ENCODE results near the gene FMNL3. TPM values are rescaled to one million over a fixed set of nuclear protein-coding genes. Genes with fewer than 3 reads are reported as not detected.
"Not testable (repeated sequence)": the region's sequence is repeated elsewhere in the genome, so short reads cannot be mapped to it uniquely, and the experiment has no call there.

The FMNL3 gene
- total RNA-seq, 1 donor from 2014 or later, result 30.4 TPM

DNA sequence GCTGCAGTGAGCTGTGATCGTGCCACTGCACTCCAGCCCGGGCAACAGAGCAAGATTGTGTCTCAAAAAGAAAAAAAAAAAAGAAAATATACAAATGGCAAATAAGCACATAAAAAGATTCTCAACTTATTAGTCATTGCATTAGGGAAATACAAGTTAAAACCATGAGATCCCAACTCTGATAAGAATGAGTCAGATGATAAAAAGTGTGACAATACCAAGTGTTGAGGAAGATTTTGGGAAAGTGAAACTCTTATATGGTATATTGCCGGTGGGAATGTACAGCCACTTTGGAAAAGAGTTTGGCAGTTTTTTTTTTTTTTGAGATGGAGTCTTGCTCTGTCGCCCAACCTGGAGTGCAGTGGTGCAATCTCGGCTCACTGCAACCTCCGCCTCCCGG lies 91.5 kb downstream of the FMNL3 start:
- Histone ChIP-seq H3K4me3 (no peak overlapping the region), H3K36me3 (no peaks in the 10 kb centered on the region), H3K27ac (no peak overlapping the region), H3K9me3 (no peaks in the 10 kb centered on the region), H3K4me1 (no peaks in the 10 kb centered on the region), H3K27me3 (no peaks in the 10 kb centered on the region)
- TF ChIP-seq, protein P1, sequence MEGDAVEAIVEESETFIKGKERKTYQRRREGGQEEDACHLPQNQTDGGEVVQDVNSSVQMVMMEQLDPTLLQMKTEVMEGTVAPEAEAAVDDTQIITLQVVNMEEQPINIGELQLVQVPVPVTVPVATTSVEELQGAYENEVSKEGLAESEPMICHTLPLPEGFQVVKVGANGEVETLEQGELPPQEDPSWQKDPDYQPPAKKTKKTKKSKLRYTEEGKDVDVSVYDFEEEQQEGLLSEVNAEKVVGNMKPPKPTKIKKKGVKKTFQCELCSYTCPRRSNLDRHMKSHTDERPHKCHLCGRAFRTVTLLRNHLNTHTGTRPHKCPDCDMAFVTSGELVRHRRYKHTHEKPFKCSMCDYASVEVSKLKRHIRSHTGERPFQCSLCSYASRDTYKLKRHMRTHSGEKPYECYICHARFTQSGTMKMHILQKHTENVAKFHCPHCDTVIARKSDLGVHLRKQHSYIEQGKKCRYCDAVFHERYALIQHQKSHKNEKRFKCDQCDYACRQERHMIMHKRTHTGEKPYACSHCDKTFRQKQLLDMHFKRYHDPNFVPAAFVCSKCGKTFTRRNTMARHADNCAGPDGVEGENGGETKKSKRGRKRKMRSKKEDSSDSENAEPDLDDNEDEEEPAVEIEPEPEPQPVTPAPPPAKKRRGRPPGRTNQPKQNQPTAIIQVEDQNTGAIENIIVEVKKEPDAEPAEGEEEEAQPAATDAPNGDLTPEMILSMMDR (IDR thresholded peaks at IDR 0.05), result no peak
- DNase-seq (ENCODE audit: low spot score in 2 of 2), result no peak
- intact Hi-C loops (cut with DNase I), result no loop called here

DNA sequence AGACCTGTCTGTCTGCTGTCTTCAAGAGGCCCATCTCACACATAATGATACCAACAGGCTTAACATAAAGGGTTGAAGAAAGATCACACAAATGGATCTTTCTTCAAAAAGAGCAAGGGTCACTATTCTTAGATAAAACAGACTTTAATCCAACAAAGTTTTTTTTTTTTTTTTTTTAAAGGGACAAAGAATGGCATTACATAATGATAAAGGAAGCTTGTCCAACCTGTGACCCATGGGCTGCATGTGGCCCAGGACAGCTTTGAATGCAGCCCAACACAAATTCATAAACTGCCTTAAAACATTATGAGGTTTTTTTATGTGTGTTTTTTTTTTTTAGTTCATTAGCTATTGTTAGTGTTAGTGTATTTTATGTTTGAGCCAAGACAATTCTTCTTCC lies 95.0 kb downstream of the FMNL3 start:
- TF ChIP-seq, protein P1 (IDR thresholded peaks at IDR 0.05), result no peak
- H3K4me1 ChIP-seq, result no peaks in the 10 kb centered on the region
- H3K27me3 ChIP-seq, result no peaks in the 10 kb centered on the region
- H3K36me3 ChIP-seq, result no peaks in the 10 kb centered on the region
- intact Hi-C loops (cut with DNase I), result no loop called here
- no peak overlapping the region for H3K27ac ChIP-seq
- H3K4me3 ChIP-seq, result no peak overlapping the region
- no peak for DNase-seq (ENCODE audit: low spot score in 2 of 2)
- H3K9me3 ChIP-seq, result peaks cover 0 to 4% of the 10 kb centered on the region in 2 donors

DNA sequence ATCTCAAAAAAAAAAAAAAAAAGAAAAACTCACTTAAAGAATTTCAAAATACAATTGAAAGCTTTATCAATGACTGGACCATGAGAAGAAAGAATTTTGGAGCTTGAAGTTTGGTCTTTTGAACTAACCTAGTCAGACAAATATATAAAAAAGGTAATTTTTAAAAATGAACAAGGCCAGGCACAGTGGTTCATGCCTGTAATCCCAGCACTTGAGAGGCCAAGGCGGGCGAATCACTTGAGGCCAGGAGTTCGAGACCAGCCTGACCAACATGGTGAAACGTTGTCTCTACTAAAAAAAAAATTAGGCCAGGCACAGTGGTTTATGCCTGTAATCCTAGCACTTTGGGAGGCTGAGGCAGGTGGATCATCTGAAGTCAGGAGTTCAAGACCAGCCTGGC lies 96.4 kb downstream of the FMNL3 start:
- H3K9me3 ChIP-seq; H3K27ac ChIP-seq; H3K27me3 ChIP-seq; H3K4me3 ChIP-seq; H3K36me3 ChIP-seq; intact Hi-C loops (cut with DNase I); H3K4me1 ChIP-seq; DNase-seq (ENCODE audit: low spot score in 2 of 2): not testable (repeated sequence)

DNA sequence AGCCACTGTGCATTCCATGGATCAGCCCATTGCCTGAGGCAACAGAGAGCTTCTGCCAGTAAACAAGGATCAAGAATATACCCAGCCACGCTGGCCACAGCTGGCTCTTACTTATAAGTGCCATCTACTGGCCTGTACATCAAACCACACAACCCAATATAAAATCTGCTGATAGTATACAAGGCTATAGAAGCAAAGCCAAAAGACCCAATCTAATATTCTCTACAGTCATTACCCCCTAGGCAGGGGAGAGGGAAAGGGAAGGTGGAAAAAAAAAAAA lies 97.4 kb downstream of the FMNL3 start:
- Histone ChIP-seq H3K9me3 (peaks cover 0 to 4% of the 10 kb centered on the region in 2 donors), H3K27me3 (no peaks in the 10 kb centered on the region), H3K4me3 (no peak overlapping the region), H3K4me1 (no peaks in the 10 kb centered on the region), H3K36me3 (no peaks in the 10 kb centered on the region), H3K27ac (no peak overlapping the region)
- no peak for DNase-seq (ENCODE audit: low spot score in 2 of 2)
- intact Hi-C loops (cut with DNase I), result no loop called here
- TF ChIP-seq, protein P1 (IDR thresholded peaks at IDR 0.05), result no peak

DNA sequence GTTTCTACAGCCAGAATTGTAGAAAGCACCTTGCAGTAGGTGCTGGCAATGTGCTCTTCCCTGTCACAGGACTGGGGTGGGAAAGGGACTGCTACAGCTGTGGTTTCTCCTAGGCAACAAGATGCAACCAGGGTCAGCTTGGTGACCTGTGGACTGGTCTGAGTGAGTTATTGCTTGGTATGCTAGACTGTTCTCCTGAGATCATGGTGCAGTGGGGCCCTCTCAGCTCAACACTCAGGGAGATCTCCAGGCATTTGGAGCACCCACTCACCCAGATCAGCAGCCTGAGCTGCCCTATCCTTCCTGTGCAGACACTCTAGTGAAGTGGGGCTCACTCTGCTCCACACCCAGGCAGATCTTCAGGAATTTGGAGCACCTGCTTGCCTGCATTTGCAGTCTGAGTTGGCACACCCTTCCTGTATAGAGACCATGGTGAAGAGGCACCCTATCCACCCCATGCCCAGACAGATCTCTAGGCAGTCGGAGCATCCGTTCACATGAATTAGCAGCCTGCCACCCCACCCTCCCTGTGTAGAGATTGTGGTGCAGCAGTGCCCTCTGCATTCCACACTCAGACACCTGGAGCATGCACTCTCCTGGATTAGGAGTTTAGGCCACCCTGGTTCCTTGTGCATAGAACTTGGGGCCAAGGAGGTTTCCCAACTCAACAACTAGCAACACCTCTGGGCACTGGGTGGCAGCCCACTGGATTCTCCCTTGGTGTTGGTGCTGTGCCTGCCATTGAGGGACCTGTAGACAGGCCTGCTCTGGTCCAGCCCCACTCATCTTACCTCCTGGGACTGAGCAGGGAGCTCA lies 97.9 kb downstream of the FMNL3 start:
- Histone ChIP-seq H3K27ac (no peak overlapping the region), H3K9me3 (peaks cover 0 to 4% of the 10 kb centered on the region in 2 donors), H3K4me1 (no peaks in the 10 kb centered on the region), H3K27me3 (no peaks in the 10 kb centered on the region), H3K4me3 (no peak overlapping the region), H3K36me3 (no peaks in the 10 kb centered on the region)
- intact Hi-C loops (cut with DNase I), result no loop called here
- DNase-seq (ENCODE audit: low spot score in 2 of 2), result no peak
- TF ChIP-seq, protein P1 (IDR thresholded peaks at IDR 0.05), result no peak

DNA sequence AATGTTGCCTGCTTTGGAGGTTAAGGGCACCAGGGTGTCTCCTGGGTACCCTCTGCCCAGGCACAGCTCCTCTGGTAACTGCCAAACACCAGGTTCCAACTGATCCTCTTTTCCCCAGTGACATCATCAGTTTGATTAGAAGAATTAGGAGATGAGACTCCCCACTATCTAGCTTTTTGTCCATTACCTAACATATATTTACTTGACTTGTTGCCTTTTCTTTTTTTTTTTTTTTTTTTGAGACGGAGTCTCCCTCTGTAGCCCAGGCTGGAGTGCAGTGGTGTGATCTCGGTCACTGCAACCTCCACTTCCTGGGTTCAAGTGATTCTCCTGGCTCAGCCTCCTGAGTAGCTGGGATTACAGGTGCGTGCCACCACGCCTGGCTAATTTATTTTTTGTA lies 101.7 kb downstream of the FMNL3 start, which contains the start of gene FAM186B:
Gene FAM186B (minus strand): TSS at position 101 of the 400 bp plus-strand sequence. CDS start 162 bp downstream, outside the sequence.
- H3K4me1 ChIP-seq; H3K27me3 ChIP-seq; H3K9me3 ChIP-seq; H3K36me3 ChIP-seq; intact Hi-C loops (cut with DNase I); H3K4me3 ChIP-seq; DNase-seq (ENCODE audit: low spot score in 2 of 2); H3K27ac ChIP-seq: not testable (repeated sequence)

DNA sequence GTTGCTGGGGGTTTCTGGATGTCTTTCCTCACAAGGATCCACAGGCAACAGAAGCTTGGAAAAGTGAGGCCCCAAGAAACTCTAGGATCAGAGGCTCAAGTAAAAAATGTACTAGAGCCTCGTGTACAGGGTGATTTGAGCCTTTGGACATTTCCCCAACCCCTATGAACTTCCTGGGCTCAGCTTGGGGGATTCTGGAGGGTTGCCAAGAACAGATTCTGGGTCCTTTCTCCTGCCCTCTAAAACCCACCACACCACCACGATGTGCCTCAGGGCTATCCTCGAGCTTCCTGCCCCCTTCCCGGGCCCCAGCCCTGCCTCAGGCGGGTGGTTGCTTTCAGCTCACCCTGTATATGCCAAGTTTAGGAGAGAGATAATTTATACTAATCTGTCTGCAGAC lies 102.3 kb downstream of the FMNL3 start:
- TF ChIP-seq, protein P1 (IDR thresholded peaks at IDR 0.05), result no peak
- H3K36me3 ChIP-seq, result no peaks in the 10 kb centered on the region
- H3K27me3 ChIP-seq, result no peaks in the 10 kb centered on the region
- H3K27ac ChIP-seq, result no peak overlapping the region
- H3K4me1 ChIP-seq, result no peaks in the 10 kb centered on the region
- H3K4me3 ChIP-seq, result no peak overlapping the region
- no peak for DNase-seq (ENCODE audit: low spot score in 2 of 2)
- intact Hi-C loops (cut with DNase I), result no loop called here
- H3K9me3 ChIP-seq, result no peaks in the 10 kb centered on the region

Data from ascending aorta (tissue), 2 donors.